HepG2 (cell line): ENCODE data around the gene TMEM107. TPM values are rescaled to one million over a fixed set of nuclear protein-coding genes. Genes with fewer than 3 reads are reported as not detected.

Experiments used
- ATF3 ChIP-seq: sonication (generic); formaldehyde crosslinking; IDR thresholded peaks from 2 replicates; pipeline ENCODE4 v1.4.0; 2020; ENCODE audit warnings: missing genetic modification reagents
- CBFB ChIP-seq: sonication (generic); formaldehyde crosslinking; IDR thresholded peaks from 2 replicates; pipeline ENCODE4 v1.4.0; 2020; ENCODE audit warnings: missing genetic modification reagents
- CEBPB ChIP-seq: IDR thresholded peaks from 2 replicates; pipeline ENCODE4 v1.6.1; 2011; ENCODE audit warnings: low read depth, low read length, improper control_type of control experiment, borderline replicate concordance
- CREB1 ChIP-seq, 2 experiments: fragments of 450-650 bp in 1 of 2; IDR thresholded peaks; 2 replicates each; pipeline ENCODE4 v1.6.1; 2016 to 2017; ENCODE audit warnings: control low read depth in 1 of 2, mild to moderate bottlenecking in 1 of 2, missing compliant biosample characterization in 1 of 2, missing genetic modification characterization in 1 of 2
- CREBL2 ChIP-seq: sonication (generic); formaldehyde crosslinking; IDR thresholded peaks from 2 replicates; pipeline ENCODE4 v1.8.1; 2023; ENCODE audit warnings: missing genetic modification reagents, mild to moderate bottlenecking, borderline replicate concordance
- GLMP ChIP-seq: sonication (generic); formaldehyde crosslinking; IDR thresholded peaks from 2 replicates; pipeline ENCODE4 v1.9.0; 2021; ENCODE audit warnings: missing genetic modification reagents, mild to moderate bottlenecking, borderline replicate concordance
- HOXA9 ChIP-seq: sonication (generic); formaldehyde crosslinking; IDR thresholded peaks from 2 replicates; pipeline ENCODE4 v1.8.1; 2022; ENCODE audit warnings: missing genetic modification reagents, mild to moderate bottlenecking, moderate library complexity, borderline replicate concordance
- IRX3 ChIP-seq: sonication (generic); formaldehyde crosslinking; IDR thresholded peaks from 2 replicates; pipeline ENCODE4 v1.8.1; 2023; ENCODE audit warnings: mild to moderate bottlenecking, low read depth, missing genetic modification reagents, borderline replicate concordance
- MAF1 ChIP-seq: sonication (generic); formaldehyde crosslinking; IDR thresholded peaks from 2 replicates; pipeline ENCODE4 v1.5.0; 2020; ENCODE audit warnings: missing genetic modification reagents, borderline replicate concordance
- MEIS1 ChIP-seq: sonication (generic); formaldehyde crosslinking; IDR thresholded peaks from 2 replicates; pipeline ENCODE4 v1.9.0; 2021; ENCODE audit warnings: mild to moderate bottlenecking, missing genetic modification reagents, moderate library complexity, borderline replicate concordance
- NPAS2 ChIP-seq: sonication (generic); formaldehyde crosslinking; IDR thresholded peaks from 2 replicates; pipeline ENCODE4 v1.8.0; 2022; ENCODE audit warnings: mild to moderate bottlenecking, missing genetic modification reagents, borderline replicate concordance
- SIN3A ChIP-seq: IDR thresholded peaks from 2 replicates; pipeline ENCODE4 v1.6.1; 2011; ENCODE audit warnings: low read depth, mild to moderate bottlenecking, control low read depth, low read length, borderline replicate concordance
- SP2 ChIP-seq: sonication (generic); formaldehyde crosslinking; IDR thresholded peaks from 2 replicates; pipeline ENCODE4 v1.5.1; 2020; ENCODE audit warnings: mild to moderate bottlenecking, missing genetic modification reagents
- ZBED4 ChIP-seq: sonication (generic); formaldehyde crosslinking; IDR thresholded peaks from 2 replicates; pipeline ENCODE4 v1.4.0; 2020; ENCODE audit warnings: missing genetic modification reagents, borderline replicate concordance
- ZBTB1 ChIP-seq: sonication (generic); formaldehyde crosslinking; IDR thresholded peaks from 2 replicates; pipeline ENCODE4 v1.4.0; 2020; ENCODE audit warnings: missing genetic modification reagents, borderline replicate concordance
- ZBTB33 ChIP-seq: sonication (generic); formaldehyde crosslinking; IDR thresholded peaks from 2 replicates; pipeline ENCODE4 v1.4.0; 2020; ENCODE audit warnings: missing genetic modification reagents
- ZNF563 ChIP-seq: sonication (generic); formaldehyde crosslinking; IDR thresholded peaks from 2 replicates; pipeline ENCODE4 v1.8.0; 2022; ENCODE audit warnings: mild to moderate bottlenecking, moderate library complexity, missing genetic modification reagents
- ZNF614 ChIP-seq: IDR thresholded peaks from 2 replicates; pipeline ENCODE4 v1.6.1; 2018; ENCODE audit warnings: missing biosample characterization, missing genetic modification reagents, inconsistent platforms, borderline replicate concordance
- ZNF691 ChIP-seq: sonication (generic); formaldehyde crosslinking; IDR thresholded peaks from 2 replicates; pipeline ENCODE4 v1.4.0; 2020; ENCODE audit warnings: missing genetic modification reagents, low read depth, mild to moderate bottlenecking, borderline replicate concordance
- polyA plus RNA-seq, 8 experiments: library from polyadenylated mRNA; depleted of rRNA in 3 of 8; stranded (reverse) in 7 of 8; unstranded in 1 of 8; fragments of >200 nt; fragmentation: Illumina TruSeq in 4 of 8; extraction: Trizol in 4 of 8; gene quantifications; 2 replicates each; pipeline versions ENCODE4 v1.2.1 to v1.2.3, GENCODE V29; 2011 to 2016; ENCODE audit warnings: low read depth in 4 of 8, missing spikeins in 1 of 8, mixed read lengths in 1 of 8; ENCODE audit not compliant: insufficient read depth in 1 of 8
- total RNA-seq, 5 experiments: library from RNA; depleted of rRNA; stranded (reverse); fragments of >200 nt; fragmentation: Illumina TruSeq; extraction: Trizol; gene quantifications; 2 replicates each; pipeline ENCODE4 v1.2.3, GENCODE V29; 2016; ENCODE audit warnings: low read depth in 1 of 5

The TMEM107 gene
- total and polyA plus RNA-seq, 2 of the 13 experiments (the other 11 are each of a cell fraction or from before 2014, with no cell fraction given): 7.2 to 15.3 TPM

GRCh38 chr17:8189711-8190477, 13.7 kb upstream of the TMEM107 start, which contains the start of gene BORCS6 (continued):
- TF ChIP-seq MEIS1 (CRISPR knock-in tag) (peak; percentile 71; the same call in 1 of the 2 replicates), ATF3 (no peak), IRX3 (CRISPR knock-in tag) (0 out of 2 replicates have a peak, but pooled peaks have one; percentile 52), ZBTB33 (CRISPR knock-in tag) (no peak), CREB1 (IDR thresholded peaks at IDR 0.05) (peak; percentile 18; the same call in 1 of the 2 replicates), CREB1 (CRISPR knock-in tag; IDR thresholded peaks at IDR 0.05) (peak; percentile 68), NPAS2 (no peak), MAF1 (CRISPR knock-in tag) (0 out of 2 replicates have a peak, but pooled peaks have one; percentile 40), CEBPB (no peak), ZBTB1 (no peak), ZBED4 (CRISPR knock-in tag) (0 out of 2 replicates have a peak, but pooled peaks have one; percentile 19), CREBL2 (CRISPR knock-in tag) (0 out of 2 replicates have a peak, but pooled peaks have one; percentile 22), CBFB (CRISPR knock-in tag) (0 out of 2 replicates have a peak, but pooled peaks have one; percentile 44), SIN3A (peak; percentile 86; the same call in 1 of the 2 replicates), ZNF563 (CRISPR knock-in tag) (peak; percentile 65), SP2 (CRISPR knock-in tag) (peak; percentile 83), ZNF614 (CRISPR knock-in tag) (no peak), ZNF691 (CRISPR knock-in tag) (peak; percentile 62; the same call in 1 of the 2 replicates), GLMP (CRISPR knock-in tag) (no peak), HOXA9 (CRISPR knock-in tag) (no peak)
